ENCODE measurements around the gene DHRS2.

DNA sequence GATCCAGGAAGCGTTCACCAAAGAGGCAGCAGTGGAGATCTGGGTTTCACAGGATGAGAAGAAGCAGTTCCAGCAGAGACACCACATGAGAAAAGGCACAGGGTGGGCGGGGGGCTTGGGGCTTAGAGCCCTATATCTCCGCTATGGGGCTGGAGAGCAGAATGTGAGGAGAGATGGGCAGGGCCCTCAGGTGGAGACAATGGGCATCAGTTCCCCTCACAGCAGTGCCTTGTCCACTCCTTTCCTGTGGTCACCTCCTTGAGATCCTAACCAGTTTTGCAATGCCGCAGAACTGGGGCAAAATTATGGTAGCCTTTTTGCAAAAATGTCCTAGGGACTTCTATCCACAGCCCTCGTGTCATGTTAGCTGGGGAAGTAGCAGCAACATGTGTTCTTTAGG, 27.5 kb downstream of the DHRS2 start:
- TF ChIP-seq, protein P1, sequence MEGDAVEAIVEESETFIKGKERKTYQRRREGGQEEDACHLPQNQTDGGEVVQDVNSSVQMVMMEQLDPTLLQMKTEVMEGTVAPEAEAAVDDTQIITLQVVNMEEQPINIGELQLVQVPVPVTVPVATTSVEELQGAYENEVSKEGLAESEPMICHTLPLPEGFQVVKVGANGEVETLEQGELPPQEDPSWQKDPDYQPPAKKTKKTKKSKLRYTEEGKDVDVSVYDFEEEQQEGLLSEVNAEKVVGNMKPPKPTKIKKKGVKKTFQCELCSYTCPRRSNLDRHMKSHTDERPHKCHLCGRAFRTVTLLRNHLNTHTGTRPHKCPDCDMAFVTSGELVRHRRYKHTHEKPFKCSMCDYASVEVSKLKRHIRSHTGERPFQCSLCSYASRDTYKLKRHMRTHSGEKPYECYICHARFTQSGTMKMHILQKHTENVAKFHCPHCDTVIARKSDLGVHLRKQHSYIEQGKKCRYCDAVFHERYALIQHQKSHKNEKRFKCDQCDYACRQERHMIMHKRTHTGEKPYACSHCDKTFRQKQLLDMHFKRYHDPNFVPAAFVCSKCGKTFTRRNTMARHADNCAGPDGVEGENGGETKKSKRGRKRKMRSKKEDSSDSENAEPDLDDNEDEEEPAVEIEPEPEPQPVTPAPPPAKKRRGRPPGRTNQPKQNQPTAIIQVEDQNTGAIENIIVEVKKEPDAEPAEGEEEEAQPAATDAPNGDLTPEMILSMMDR (IDR thresholded peaks at IDR 0.05): no peak
- no peak for TF ChIP-seq POLR2A (IDR thresholded peaks at IDR 0.05)
